Panc1 (cell line): ENCODE data around the gene RGS3.

Source experiments
- CTCF ChIP-seq: fragments of 450-650 bp; IDR thresholded peaks from 2 replicates; pipeline ENCODE4 v1.5.1; 2017; ENCODE audit warnings: mild to moderate bottlenecking
- POLR2AphosphoS5 ChIP-seq: IDR thresholded peaks from 2 replicates; pipeline ENCODE4 v1.6.1; 2012; ENCODE audit warnings: mild to moderate bottlenecking, low read depth, low read length, moderate library complexity
- REST ChIP-seq, 2 experiments: IDR thresholded peaks; 2 replicates each; pipeline ENCODE4 v1.6.1; 2011 to 2012; ENCODE audit warnings: low read depth in 2 of 2, control low read depth in 1 of 2, low read length in 1 of 2, mild to moderate bottlenecking in 1 of 2, moderate library complexity in 1 of 2; ENCODE audit not compliant: insufficient read depth in 1 of 2
- SIN3A ChIP-seq: IDR thresholded peaks from 2 replicates; pipeline ENCODE4 v1.6.1; 2012; ENCODE audit warnings: low read depth, mild to moderate bottlenecking, low read length, moderate library complexity, borderline replicate concordance; ENCODE audit not compliant: insufficient read depth

- TF ChIP-seq SIN3A (no peak), CTCF (no peak), POLR2AphosphoS5 (no peak), REST (IDR thresholded peaks at IDR 0.05; ENCODE audit: insufficient read depth in 1 of 2, low read depth in 2 of 2, low read length in 1 of 2) (no peak)
Observed at GRCh38 chr9:113477661-113478060, 14.1 kb downstream of the RGS3 start.
